A172 (cell line): ENCODE data around the gene LCN10. TPM values are rescaled to one million over a fixed set of nuclear protein-coding genes. Genes with fewer than 3 reads are reported as not detected.
A peak's percentile ranks its signal among the peaks of the same experiment; 100 is the strongest.

Source experiments
- DNase-seq: peaks from one replicate; pipeline ENCODE4 v3.0.0-alpha.2; 2015; ENCODE audit warnings: low spot score
- total RNA-seq: library from RNA; depleted of rRNA; stranded (reverse); fragments of >200 nt; shearing (Covaris generic); gene quantifications from 2 replicates; pipeline ENCODE4 v1.2.3, GENCODE V29; 2014

The LCN10 gene
- total RNA-seq, 1 experiment from 2014 or later = not detected

DNA sequence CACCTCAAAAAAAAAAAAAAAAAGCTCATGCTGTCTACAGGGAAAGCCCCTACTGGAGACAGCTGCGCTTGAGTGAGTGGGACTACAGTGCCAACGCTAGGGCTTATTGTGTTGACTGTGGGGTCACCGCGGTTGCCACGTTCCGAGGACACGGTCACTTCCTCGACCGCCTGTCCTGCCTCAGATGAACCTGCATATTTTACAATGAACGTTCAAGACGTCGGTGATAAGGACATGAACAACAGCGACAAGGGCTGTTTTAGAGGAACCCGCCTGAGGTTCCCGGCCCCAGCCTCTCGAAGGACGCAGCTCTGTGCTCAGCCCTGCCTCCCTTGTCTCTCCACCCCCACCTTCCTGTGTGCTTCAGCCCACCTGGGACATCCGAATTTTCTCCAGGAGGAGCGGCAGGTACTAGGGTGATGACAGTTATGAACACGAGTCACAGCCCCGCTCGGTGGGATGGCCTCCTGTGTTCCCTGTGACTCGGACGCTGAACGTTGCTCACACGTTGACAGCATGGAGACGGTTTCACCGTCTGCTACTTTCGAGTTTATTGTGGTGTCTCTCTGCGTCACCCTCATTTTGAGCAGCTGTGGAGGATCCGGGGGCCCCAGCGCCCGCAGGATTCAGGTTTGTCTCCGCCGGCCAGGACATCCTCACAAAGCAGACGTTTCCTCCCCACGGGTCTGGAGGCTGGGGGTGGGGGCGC lies 41.6 kb downstream of the LCN10 start:
- no peak for DNase-seq

DNA sequence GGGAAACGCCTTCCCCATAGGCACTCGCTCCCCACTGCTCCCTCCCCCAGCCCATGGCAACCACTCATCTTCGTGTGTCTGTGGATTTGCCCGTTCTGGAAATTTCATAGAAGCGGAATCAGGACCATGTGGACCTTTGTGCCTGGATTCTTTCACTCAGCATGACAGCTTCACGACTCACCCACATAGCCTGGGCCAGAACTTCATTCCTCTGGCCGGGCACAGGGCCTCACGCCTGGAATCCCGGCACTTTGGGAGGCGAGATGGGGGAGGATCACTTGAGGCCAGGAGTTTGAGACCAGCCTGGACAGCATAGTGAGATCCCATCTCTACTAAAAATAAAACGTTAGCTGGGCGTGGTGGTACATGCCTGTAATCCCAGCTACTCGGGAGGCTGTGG lies 42.4 kb downstream of the LCN10 start:
- no peak for DNase-seq

- DNase-seq = no peak
Observed at GRCh38 chr9:136698635-136699246, 44.0 kb downstream of the LCN10 start.

DNA sequence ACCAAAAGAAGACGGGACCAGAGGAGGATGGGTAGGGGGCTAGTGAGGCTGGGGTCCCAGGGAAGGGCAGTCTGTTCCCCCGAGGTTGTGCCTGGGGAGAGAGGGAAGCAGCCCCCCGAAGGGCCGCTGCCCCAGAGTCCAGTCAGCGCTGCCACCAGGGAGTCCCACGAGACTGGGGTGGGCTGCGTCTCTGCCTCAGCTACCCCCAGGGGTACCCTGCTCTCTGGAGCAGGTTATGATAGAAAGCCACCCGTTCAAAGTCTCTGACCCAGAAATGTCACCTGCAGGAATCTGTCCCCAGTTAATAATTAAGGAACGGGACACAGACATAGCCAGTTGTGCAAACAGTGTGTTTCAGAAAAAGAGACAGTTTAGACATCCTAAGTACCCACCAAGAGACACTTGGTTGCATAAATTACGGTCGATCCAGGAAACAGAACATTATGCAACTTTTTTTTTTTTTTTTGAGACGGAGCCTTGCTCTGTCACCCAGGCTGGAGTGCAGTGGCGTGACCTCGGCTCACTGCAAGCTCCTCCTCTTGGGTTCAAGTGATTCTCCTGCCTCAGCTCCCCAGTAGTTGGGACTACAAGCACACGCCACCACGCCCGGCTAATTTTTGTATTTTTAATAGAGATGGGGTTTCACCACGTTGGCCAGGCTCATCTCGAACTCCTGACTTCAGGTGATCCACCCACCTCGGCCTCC lies 44.8 kb downstream of the LCN10 start:
- no peak for DNase-seq

GRCh38 chr9:136697146-136697820 lies 45.5 kb downstream of the LCN10 start:
- no peak for DNase-seq

GRCh38 chr9:136696502-136696901 lies 46.2 kb downstream of the LCN10 start:
- DNase-seq = no peak

GRCh38 chr9:136695955-136696354 lies 46.8 kb downstream of the LCN10 start:
- no peak for DNase-seq

DNA sequence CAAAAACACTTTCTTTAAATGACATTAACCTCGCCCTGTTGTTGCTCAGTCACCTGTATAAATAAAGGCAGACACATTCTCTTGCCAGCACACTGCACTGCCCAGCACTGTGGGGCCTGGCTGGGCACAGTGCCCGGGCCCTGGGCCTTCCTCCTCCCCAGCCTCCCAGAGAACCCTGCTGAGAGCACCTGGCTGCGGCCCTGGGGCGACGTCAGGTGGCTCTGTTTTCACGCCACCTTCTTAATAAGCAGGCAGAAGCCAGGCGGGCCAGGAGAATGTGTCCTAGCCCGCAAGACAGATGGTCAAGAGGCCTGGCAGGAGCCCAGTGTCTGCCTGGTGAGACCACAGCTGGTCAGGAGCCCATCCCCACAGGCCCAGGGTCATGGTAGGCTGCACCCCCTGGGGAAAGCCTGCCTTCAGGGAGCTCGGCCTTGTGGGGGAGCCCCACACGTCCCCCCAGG lies 47.3 kb downstream of the LCN10 start:
- peak; percentile 92 for DNase-seq

DNA sequence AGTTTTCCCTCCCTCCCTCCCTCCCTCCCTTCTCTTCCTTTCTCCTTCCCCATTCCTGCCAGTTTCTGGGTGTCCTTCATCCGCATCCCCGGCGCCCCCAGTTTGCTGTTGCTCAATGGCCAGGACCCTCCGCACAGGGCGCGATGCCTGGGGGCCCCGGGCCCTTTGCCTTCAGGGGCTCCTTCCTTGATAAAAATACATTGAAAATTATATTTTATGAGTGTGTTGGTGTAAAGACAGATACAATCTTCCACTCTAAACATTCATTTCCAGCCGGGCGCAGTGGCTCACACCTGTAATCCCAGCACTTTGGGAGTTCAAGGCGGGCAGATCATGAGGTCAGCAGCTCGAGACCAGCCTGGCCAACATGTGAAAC lies 47.9 kb downstream of the LCN10 start:
- DNase-seq = no peak

- peak; percentile 63 for DNase-seq
Observed at GRCh38 chr9:136694163-136694871, 48.4 kb downstream of the LCN10 start.

GRCh38 chr9:136693490-136694162 lies 49.1 kb downstream of the LCN10 start:
- DNase-seq = peak; percentile 92

DNA sequence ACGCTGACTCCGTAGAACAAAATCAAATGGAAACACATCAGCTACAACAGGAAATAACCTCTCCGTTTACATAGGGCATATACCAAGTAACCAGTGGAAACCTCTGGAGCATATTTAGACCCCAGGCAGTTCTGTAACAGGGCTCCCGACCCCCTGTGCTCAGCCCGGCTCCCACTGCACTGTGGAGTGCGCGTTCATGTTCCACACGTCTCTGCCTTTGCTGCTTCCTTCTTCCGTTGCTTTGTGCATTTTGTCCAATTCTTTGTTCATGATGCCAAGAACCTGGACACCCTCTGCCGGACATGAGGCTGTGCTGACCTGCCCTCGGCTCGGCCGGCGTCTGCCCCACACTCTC lies 49.6 kb downstream of the LCN10 start:
- no peak for DNase-seq

DNA sequence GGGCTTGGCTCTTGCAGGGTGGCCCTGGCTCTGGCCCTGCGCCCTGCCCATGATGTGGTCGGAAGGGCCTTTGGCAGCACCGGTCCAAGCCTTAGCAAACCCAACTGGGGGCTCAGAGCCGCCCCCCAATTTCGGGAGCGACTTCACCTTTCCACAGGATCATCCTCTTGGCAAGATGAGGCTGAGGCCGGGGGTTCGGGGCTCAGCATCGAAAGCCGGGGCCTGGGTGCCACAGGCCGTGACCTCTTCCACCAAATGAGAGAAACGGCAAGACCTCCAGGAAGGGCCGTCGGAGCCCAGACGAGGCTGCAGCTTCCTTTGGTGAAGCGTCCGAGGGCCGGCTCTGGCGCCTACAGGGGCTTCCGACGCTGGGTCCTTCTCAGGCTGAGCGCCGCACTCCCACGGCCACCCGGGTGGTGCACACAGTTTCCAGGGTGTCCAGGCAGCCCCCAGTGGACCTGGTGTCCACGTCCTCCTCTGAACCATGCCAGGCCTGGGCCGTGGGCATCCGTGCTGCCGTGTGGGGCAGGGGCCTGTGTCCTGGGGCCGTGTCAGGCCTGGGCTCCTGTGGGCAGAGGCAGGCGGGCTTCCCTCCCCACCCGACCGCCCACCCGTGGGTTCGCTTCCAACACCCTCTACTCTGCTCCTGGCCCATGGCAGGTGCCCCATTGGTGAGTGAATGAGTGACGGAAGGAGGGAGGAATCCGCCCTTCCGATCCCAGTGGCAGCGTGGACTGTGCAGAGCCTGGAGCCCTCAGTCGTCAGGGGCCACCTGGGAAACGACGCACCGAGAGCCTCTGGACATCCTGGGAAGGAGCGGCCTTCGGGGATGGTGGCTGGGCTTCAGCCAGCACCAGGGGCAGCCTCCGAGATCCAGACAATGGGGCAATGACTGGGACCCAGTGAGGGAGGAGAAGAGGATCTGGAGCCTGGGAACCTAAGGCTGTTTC lies 50.3 kb downstream of the LCN10 start:
- DNase-seq = no peak

DNA sequence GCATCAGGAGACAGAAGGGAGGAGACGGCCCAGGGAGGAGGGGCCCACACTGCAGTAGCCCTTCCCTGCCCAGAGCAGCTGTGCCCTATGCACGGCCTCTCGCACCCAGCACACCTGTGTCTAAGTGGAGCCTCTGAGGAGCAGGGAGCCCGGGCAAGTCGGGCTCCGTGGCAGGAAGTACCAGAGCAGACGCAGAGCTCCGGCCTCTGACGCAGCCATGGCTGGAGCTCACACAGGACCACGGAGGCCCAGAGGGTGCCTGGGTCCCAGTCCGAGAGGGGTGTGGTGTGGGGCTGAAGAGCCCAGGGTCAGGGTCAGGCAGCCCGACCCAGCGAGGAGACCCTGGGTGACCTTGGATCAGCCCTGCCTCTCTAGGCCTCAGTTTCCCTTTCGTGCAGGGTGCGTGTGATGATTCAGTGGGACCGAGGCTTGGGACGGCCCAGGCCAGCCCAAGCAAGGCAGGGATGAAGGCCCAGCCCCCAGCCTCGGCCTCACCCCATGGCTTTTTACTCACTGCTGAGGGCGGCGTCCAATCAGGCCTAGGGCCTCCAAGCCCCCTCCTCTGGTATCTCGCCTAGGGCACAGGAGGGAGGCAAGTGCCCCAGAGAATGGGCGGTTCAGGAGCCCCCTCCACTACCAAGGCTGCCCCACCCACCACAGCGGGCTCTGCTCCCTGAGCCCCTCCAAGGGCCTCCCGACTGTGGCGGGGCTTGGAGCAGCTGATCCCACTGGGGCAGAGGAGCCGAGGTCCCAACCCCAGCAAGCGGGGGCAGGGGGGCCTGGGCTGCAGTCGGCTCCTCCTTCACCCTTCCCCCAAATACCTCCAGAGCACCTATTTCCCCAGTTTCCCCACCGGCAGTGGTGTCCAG lies 51.2 kb downstream of the LCN10 start:
- peak; percentile 87 for DNase-seq

DNA sequence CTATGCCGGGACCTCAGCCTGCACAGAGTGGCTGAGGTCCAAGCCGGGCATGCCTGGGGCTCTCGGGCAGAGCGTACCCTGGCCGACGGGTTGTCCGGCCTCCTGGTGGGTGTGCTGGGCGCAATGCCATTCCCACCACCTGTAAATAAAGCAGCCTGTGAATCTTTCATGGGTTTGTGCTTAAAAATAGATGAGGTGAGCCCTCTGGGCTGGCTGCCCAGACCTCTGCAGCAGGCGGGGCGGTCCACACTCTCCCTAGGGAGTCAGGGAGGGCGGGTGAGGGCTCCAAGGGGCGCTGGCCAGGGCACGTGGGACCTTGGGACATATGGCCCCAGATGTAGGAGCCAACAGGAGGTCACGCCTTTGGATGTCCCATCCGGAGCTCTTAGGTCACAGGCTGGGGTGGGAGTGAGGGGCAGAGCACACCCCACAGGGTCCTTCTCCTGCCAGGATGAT lies 51.9 kb downstream of the LCN10 start:
- DNase-seq = peak; percentile 93

DNA sequence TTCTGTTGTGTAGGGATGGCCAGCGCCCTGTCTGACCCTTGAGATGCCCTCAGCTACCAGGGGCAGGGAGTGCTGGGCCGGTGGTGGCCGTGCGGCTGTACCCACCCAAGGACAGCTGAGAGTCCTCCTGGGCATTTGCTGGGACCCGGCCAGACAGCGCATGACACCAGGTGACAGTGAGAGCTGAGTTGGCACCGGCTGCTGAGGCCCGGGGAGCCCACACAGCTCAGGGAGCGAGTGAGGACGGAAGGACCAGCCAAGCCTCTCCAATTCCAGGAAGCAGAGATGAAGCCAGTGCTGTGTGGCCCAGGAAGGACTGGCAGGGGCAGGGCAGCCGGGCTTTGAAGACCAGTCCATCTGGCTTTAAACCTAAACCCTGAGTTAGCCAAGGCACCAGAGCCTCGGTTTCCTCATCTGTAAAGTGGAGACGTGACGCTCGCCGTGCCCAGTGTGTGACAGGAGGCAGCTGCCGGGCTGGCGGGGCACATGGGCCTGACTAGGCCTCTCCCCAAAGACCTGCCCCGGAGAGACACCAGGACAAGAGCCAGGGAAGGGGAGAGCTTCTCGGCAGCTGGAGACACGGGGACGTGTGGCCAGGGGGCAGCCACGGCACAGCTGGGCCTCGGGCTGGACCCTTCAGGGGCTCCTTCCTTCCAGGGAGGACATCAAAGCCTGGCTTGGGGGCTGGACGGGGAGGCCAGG lies 52.5 kb downstream of the LCN10 start:
- DNase-seq = no peak

DNA sequence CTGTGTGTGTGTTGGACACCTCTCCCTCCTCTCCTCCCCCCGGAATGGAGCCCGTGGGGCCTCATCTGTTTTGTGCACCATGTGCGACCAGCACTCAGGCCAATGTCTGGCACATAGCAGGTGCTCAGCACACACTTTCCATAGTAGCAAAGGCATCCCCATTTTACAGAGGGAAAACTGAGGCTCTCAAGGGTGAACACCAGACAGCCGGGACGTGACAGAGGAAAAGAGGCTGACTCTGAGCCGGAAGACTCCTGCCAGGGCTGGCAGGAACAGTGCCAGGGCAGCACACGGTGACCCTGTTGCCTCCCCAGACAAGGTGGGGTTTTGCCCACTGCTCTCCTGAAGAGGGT lies 53.7 kb downstream of the LCN10 start:
- DNase-seq = no peak

GRCh38 chr9:136688274-136689107 lies 54.2 kb downstream of the LCN10 start:
- DNase-seq = no peak
